Trophoblast cell (in vitro differentiated cells and primary cell): Measurements from ENCODE around the gene BCL2L11.
A peak's percentile ranks its signal among the peaks of the same experiment; 100 is the strongest.

Source experiments
- DNase-seq, 2 donors: peaks; one replicate each; pipeline ENCODE4 v3.0.0-alpha.2; 2016
- H2AFZ ChIP-seq: 2 replicates; pipeline ENCODE4 v1.6.1; 2013; ENCODE audit warnings: low read length, moderate library complexity, mild to moderate bottlenecking; ENCODE audit not compliant: insufficient read depth, poor library complexity
- H2AK5ac ChIP-seq: 2 replicates; pipeline ENCODE4 v1.6.1; 2013; ENCODE audit warnings: mild to moderate bottlenecking, low read length
- H2BK120ac ChIP-seq: 2 replicates; pipeline ENCODE4 v1.6.1; 2013; ENCODE audit warnings: low read length, mild to moderate bottlenecking, moderate library complexity; ENCODE audit not compliant: insufficient read depth, poor library complexity
- H2BK12ac ChIP-seq: 2 replicates; pipeline ENCODE4 v1.6.1; 2013; ENCODE audit warnings: mild to moderate bottlenecking, low read length, moderate library complexity
- H2BK5ac ChIP-seq: 2 replicates; pipeline ENCODE4 v1.6.1; 2013; ENCODE audit warnings: low read length, low read depth, moderate library complexity, mild to moderate bottlenecking; ENCODE audit not compliant: poor library complexity
- H3K14ac ChIP-seq: 2 replicates; pipeline ENCODE4 v1.6.1; 2013; ENCODE audit warnings: mild to moderate bottlenecking, low read length
- H3K18ac ChIP-seq: 2 replicates; pipeline ENCODE4 v1.6.1; 2013; ENCODE audit warnings: mild to moderate bottlenecking, low read length
- H3K23ac ChIP-seq: 2 replicates; pipeline ENCODE4 v1.6.1; 2013; ENCODE audit warnings: low read length
- H3K27ac ChIP-seq: 2 replicates; pipeline ENCODE4 v1.5.1; 2013; ENCODE audit warnings: low read depth, mild to moderate bottlenecking, inconsistent platforms, low read length, moderate library complexity
- H3K27me3 ChIP-seq: 2 replicates; pipeline ENCODE4 v1.6.1; 2013; ENCODE audit warnings: inconsistent platforms, mild to moderate bottlenecking, low read length, moderate library complexity; ENCODE audit not compliant: insufficient read depth
- H3K36me3 ChIP-seq, 2 experiments: 1 replicate in 1 of 2; 2 replicates in 1 of 2; pipeline ENCODE4 v1.6.1; 2013; ENCODE audit warnings: low read length in 2 of 2, mild to moderate bottlenecking in 2 of 2, moderate library complexity in 1 of 2; ENCODE audit not compliant: insufficient read depth in 2 of 2, control insufficient read depth in 1 of 2
- H3K4ac ChIP-seq: 2 replicates; pipeline ENCODE4 v1.6.1; 2013; ENCODE audit warnings: low read depth, mild to moderate bottlenecking, low read length, moderate library complexity
- H3K4me1 ChIP-seq, 2 experiments: 1 replicate in 1 of 2; 2 replicates in 1 of 2; pipeline ENCODE4 v1.6.1; 2013; ENCODE audit warnings: low read length in 2 of 2, mild to moderate bottlenecking in 2 of 2, moderate library complexity in 1 of 2; ENCODE audit not compliant: insufficient read depth in 2 of 2, control insufficient read depth in 1 of 2
- H3K4me2 ChIP-seq: 2 replicates; pipeline ENCODE4 v1.6.1; 2013; ENCODE audit warnings: inconsistent platforms, mild to moderate bottlenecking, low read length, moderate library complexity
- H3K4me3 ChIP-seq: 2 replicates; pipeline ENCODE4 v1.5.1; 2013; ENCODE audit warnings: mild to moderate bottlenecking, low read depth, low read length, inconsistent platforms
- H3K79me1 ChIP-seq: one replicate; pipeline ENCODE4 v1.6.1; 2013; ENCODE audit warnings: low read length
- H3K79me2 ChIP-seq: 2 replicates; pipeline ENCODE4 v1.6.1; 2013; ENCODE audit warnings: low read length, mild to moderate bottlenecking; ENCODE audit not compliant: control insufficient read depth, insufficient read depth, poor library complexity
- H3K9ac ChIP-seq: 2 replicates; pipeline ENCODE4 v1.6.1; 2013; ENCODE audit warnings: mild to moderate bottlenecking, low read length
- H3K9me3 ChIP-seq: 2 replicates; pipeline ENCODE4 v1.6.1; 2013; ENCODE audit warnings: low read depth, mild to moderate bottlenecking, control low read depth, inconsistent platforms, low read length; ENCODE audit not compliant: insufficient read depth
- H4K12ac ChIP-seq: 2 replicates; pipeline ENCODE4 v1.6.1; 2013; ENCODE audit warnings: low read depth, mild to moderate bottlenecking, low read length, moderate library complexity
- H4K8ac ChIP-seq: 2 replicates; pipeline ENCODE4 v1.6.1; 2013; ENCODE audit warnings: low read depth, mild to moderate bottlenecking, low read length, moderate library complexity
- H4K91ac ChIP-seq: one replicate; pipeline ENCODE4 v1.6.1; 2013; ENCODE audit warnings: low read depth, mild to moderate bottlenecking, low read length, moderate library complexity
- WGBS: extraction: QIAGEN DNeasy Blood & Tissue Kit; methylation state at CpG from one replicate; pipeline ENCODE4 v1.1.7; 2013; ENCODE audit warnings: missing lambda C conversion rate; ENCODE audit not compliant: insufficient read length, insufficient coverage; ENCODE audit errors: extremely low coverage; 5-methylcytosine and 5-hydroxymethylcytosine counted together

BCL2L11 gene

GRCh38 chr2:111176867-111177266 is 56.2 kb downstream of the BCL2L11 start:
- Histone ChIP-seq H3K79me2 (no peaks in the 10 kb centered on the region), H3K23ac (no peak overlapping the region), H3K79me1 (no peaks in the 10 kb centered on the region), H3K27ac (no peak overlapping the region), H2BK12ac (no peak overlapping the region), H3K4me3 (no peak overlapping the region), H3K4ac (no peak overlapping the region), H4K8ac (no peak overlapping the region), H3K9ac (no peak overlapping the region), H4K91ac (no peak overlapping the region), H3K4me2 (no peak overlapping the region), H3K27me3 (no peaks in the 10 kb centered on the region), H3K18ac (no peak overlapping the region), H3K9me3 (no peaks in the 10 kb centered on the region), H2AK5ac (no peak overlapping the region), H3K36me3 (no peaks in the 10 kb centered on the region), H3K14ac (no peak overlapping the region), H4K12ac (no peak overlapping the region), H2BK120ac (no peak overlapping the region), H2BK5ac (no peak overlapping the region), H2AFZ (no peak overlapping the region), H3K4me1 (peaks cover 0 to 3% of the 10 kb centered on the region in 2 experiments)
- no peak for DNase-seq
- no CpG with 5 or more reads among the region's 4 CpGs for WGBS

GRCh38 chr2:111178296-111178695 is 57.6 kb downstream of the BCL2L11 start:
- no peak overlapping the region for H2BK120ac ChIP-seq
- no peak overlapping the region for H3K4ac ChIP-seq
- no peak overlapping the region for H4K12ac ChIP-seq
- no peak overlapping the region for H2BK5ac ChIP-seq
- H3K23ac ChIP-seq = no peak overlapping the region
- DNase-seq = no peak
- no CpG with 5 or more reads among the region's 4 CpGs for WGBS
- no peaks in the 10 kb centered on the region for H3K79me1 ChIP-seq
- no peaks in the 10 kb centered on the region for H3K79me2 ChIP-seq
- no peaks in the 10 kb centered on the region for H3K9me3 ChIP-seq
- H3K4me1 ChIP-seq = no peaks in the 10 kb centered on the region
- H2AK5ac ChIP-seq = no peak overlapping the region
- no peak overlapping the region for H4K8ac ChIP-seq
- no peak overlapping the region for H3K4me2 ChIP-seq
- no peak overlapping the region for H2AFZ ChIP-seq
- no peaks in the 10 kb centered on the region for H3K36me3 ChIP-seq
- no peak overlapping the region for H2BK12ac ChIP-seq
- H3K4me3 ChIP-seq = no peak overlapping the region
- H3K9ac ChIP-seq = no peak overlapping the region
- H4K91ac ChIP-seq = no peak overlapping the region
- no peak overlapping the region for H3K27ac ChIP-seq
- H3K27me3 ChIP-seq = no peaks in the 10 kb centered on the region
- no peak overlapping the region for H3K14ac ChIP-seq
- no peak overlapping the region for H3K18ac ChIP-seq

- Histone ChIP-seq H3K4me2 (no peak overlapping the region), H3K18ac (no peak overlapping the region)
These were observed 58.2 kb downstream of the BCL2L11 start for GRCh38 chr2:111178730-111179405.

GRCh38 chr2:111182121-111182520 is 61.4 kb downstream of the BCL2L11 start:
- Histone ChIP-seq H2AK5ac (no peak overlapping the region), H3K9ac (no peak overlapping the region), H2AFZ (no peak overlapping the region), H3K27me3 (no peaks in the 10 kb centered on the region), H3K23ac (no peak overlapping the region), H4K8ac (no peak overlapping the region), H3K79me2 (no peaks in the 10 kb centered on the region), H3K27ac (no peak overlapping the region), H2BK5ac (no peak overlapping the region), H3K4ac (no peak overlapping the region), H3K36me3 (no peaks in the 10 kb centered on the region), H2BK12ac (no peak overlapping the region), H3K4me1 (no peaks in the 10 kb centered on the region), H3K79me1 (no peaks in the 10 kb centered on the region), H3K4me2 (no peak overlapping the region), H3K4me3 (no peak overlapping the region), H2BK120ac (no peak overlapping the region), H3K18ac (no peak overlapping the region), H3K14ac (no peak overlapping the region), H3K9me3 (no peaks in the 10 kb centered on the region), H4K91ac (no peak overlapping the region), H4K12ac (no peak overlapping the region)
- DNase-seq = no peak
- no CpG with 5 or more reads among the region's 2 CpGs for WGBS

More at GRCh38 chr2:111178730-111179405, 58.2 kb downstream of the BCL2L11 start:
- H2AFZ ChIP-seq = no peak overlapping the region
- no peak overlapping the region for H3K9ac ChIP-seq
- H3K27me3 ChIP-seq = no peaks in the 10 kb centered on the region
- H2BK120ac ChIP-seq = no peak overlapping the region
- H3K79me1 ChIP-seq = no peaks in the 10 kb centered on the region
- no peak overlapping the region for H2BK5ac ChIP-seq
- no peak overlapping the region for H4K91ac ChIP-seq
- no peak overlapping the region for H3K4ac ChIP-seq
- no peaks in the 10 kb centered on the region for H3K9me3 ChIP-seq
- WGBS = no CpG with 5 or more reads among the region's 5 CpGs
- H4K8ac ChIP-seq = no peak overlapping the region
- H2BK12ac ChIP-seq = no peak overlapping the region
- no peak overlapping the region for H2AK5ac ChIP-seq
- DNase-seq = peak in 1 of 2 donors; percentile 23
- H3K27ac ChIP-seq = no peak overlapping the region
- no peak overlapping the region for H3K23ac ChIP-seq
- H3K4me3 ChIP-seq = no peak overlapping the region
- no peak overlapping the region for H4K12ac ChIP-seq
- no peaks in the 10 kb centered on the region for H3K36me3 ChIP-seq
- no peak overlapping the region for H3K14ac ChIP-seq
- H3K79me2 ChIP-seq = no peaks in the 10 kb centered on the region
- no peaks in the 10 kb centered on the region for H3K4me1 ChIP-seq
